ENCODE measurements around the gene RABL6.
"Not testable (repeated sequence)": the region's sequence is repeated elsewhere in the genome, so short reads cannot be mapped to it uniquely, and the experiment has no call there.

GRCh38 chr9:136788644-136789522, 18.9 kb upstream of the RABL6 start:
- TF ChIP-seq, protein P1, sequence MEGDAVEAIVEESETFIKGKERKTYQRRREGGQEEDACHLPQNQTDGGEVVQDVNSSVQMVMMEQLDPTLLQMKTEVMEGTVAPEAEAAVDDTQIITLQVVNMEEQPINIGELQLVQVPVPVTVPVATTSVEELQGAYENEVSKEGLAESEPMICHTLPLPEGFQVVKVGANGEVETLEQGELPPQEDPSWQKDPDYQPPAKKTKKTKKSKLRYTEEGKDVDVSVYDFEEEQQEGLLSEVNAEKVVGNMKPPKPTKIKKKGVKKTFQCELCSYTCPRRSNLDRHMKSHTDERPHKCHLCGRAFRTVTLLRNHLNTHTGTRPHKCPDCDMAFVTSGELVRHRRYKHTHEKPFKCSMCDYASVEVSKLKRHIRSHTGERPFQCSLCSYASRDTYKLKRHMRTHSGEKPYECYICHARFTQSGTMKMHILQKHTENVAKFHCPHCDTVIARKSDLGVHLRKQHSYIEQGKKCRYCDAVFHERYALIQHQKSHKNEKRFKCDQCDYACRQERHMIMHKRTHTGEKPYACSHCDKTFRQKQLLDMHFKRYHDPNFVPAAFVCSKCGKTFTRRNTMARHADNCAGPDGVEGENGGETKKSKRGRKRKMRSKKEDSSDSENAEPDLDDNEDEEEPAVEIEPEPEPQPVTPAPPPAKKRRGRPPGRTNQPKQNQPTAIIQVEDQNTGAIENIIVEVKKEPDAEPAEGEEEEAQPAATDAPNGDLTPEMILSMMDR (IDR thresholded peaks at IDR 0.05) = not testable (repeated sequence)
- not testable (repeated sequence) for TF ChIP-seq POLR2A, EP300 (IDR thresholded peaks at IDR 0.05)

All from suprapubic skin (tissue), 3 donors.